AG09319 (cell line): ENCODE measurements around the gene GRP.

Experiments used
- DNase-seq: peaks from one replicate; pipeline ENCODE4 v3.0.0-alpha.2; 2010; ENCODE audit warnings: low read depth; ENCODE audit errors: extremely low read depth
- TF ChIP-seq, protein P1 (sequence below): IDR thresholded peaks from 2 replicates; pipeline ENCODE4 v1.5.1; 2011; ENCODE audit warnings: low read depth, mild to moderate bottlenecking, inconsistent platforms, low read length, moderate library complexity

Gene GRP

DNA sequence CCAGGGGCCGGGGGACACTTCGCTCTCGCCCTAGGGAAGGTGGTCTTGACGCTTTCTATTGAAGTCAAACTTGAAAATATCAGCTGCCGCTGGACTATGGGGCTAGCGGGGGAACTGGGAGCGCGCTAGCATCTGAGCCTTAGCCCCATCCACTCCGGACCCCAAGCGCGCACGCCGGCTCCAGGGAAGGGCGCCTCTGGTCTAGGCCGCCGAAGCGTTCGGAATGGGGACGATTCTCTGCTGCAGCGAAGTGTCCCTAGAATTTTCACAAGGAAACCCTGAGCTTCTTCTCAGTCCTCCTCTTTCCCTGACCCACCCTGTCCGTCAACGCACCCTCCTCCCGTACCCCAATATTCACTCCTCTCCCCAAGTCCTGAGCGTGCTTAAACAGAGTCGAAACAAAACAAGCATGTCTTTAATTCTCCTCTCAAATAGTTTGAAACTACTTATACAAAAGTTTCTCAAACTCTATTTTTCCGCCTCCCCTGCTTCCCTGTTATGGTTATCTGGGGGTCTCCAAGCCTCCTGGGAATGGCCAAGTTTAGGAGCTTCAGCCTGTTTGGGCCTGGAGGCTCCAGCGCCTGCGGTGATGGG lies 48.3 kb downstream of the GRP start:
- DNase-seq: no peak
- TF ChIP-seq, protein P1, sequence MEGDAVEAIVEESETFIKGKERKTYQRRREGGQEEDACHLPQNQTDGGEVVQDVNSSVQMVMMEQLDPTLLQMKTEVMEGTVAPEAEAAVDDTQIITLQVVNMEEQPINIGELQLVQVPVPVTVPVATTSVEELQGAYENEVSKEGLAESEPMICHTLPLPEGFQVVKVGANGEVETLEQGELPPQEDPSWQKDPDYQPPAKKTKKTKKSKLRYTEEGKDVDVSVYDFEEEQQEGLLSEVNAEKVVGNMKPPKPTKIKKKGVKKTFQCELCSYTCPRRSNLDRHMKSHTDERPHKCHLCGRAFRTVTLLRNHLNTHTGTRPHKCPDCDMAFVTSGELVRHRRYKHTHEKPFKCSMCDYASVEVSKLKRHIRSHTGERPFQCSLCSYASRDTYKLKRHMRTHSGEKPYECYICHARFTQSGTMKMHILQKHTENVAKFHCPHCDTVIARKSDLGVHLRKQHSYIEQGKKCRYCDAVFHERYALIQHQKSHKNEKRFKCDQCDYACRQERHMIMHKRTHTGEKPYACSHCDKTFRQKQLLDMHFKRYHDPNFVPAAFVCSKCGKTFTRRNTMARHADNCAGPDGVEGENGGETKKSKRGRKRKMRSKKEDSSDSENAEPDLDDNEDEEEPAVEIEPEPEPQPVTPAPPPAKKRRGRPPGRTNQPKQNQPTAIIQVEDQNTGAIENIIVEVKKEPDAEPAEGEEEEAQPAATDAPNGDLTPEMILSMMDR: no peak

DNA sequence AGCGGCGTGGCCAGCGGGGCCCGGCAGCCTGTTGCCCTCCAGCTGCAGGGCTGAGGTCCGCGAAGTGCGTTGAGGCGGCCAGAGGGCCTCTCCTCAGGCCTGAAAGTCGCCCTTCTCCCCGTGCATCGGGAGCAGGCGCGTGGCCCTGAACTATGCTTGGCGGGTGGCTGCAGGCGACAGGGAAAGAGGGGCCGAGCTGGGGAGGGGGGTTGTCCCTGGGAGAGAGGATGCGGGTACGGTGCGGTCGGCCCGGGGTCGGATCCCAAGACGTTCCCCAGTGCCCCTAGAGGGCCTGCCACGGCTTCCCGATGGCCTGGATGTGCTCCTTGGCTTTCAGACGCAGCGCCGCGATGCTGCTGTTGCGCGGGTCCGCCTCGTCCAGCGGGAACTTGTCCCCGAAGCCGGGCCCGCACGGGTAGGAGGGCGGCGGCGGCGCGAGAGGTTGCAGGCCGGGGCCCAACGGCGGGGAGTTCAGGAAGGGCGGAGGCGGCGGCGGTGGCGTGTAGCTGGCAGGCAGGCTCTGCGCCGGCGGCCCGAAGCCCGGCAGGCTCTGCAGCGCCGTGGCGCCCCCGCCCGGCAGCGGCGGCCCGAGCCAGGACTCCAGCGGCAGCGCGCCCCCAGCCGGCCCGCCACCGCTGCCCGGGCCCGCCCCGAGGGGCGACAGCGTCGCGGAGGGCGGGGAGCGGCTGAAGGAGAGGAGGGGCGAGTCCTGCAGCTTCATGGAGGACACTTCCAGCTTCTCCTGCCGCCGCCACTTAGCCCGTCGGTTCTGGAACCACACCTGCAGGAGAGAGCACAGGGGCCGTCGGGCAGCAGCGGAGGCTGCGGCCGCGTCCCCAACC lies 49.0 kb downstream of the GRP start:
- TF ChIP-seq, protein P1: no peak
- no peak for DNase-seq

DNA sequence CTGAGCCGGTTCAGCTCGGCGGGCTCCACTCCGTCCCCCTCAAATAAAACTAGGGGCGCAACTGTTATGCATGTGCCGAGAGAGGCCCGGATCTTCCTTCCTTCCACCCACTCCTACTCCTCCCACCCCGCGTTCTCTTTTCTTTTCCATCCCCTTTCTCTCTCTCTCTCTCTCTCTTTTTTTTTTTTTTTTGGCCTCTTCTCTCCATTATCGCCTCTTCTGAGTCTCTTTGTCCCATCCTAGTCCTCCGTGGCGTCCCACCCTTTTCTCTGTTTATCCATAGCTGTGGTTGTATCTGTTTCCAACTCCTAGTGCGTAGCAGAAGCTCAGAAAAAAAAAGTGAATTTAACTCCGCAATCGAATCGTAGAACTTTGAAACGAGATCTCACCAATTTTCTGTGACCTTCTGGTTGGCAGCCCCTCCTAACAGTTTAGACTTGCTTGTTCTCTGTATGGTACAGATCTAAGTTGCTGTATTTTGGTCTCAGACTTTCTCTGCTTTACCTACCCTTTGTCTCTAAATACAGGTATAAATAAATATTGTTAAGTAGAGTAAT lies 49.7 kb downstream of the GRP start:
- DNase-seq: no peak
- TF ChIP-seq, protein P1: no peak

DNA sequence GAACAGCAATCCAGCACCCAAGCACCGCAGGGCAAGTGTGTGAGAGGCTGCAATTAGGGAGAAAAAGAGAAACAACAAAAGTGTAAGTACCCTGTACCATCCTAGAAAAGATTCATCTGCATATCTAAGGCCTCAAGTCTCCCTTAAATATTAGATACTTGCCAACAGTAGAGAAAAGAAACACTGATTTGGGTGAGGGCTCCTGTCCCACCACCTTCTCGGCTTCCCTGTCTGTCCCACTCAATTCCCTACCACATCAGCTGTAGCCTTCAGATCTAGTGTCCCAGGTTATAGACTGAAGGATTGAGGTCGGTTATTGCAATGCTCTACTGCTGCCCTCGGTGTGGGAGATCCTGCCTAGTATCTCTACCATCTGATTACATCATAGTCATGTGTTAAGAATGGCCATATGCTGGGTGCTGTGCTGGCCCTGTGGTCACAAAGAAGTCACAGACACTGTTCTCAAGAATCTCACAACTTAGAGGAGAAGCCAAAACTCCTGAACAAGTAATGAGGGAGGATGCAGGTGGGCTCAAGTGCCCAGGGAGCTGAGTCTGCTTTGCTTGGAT lies 50.8 kb downstream of the GRP start:
- no peak for DNase-seq
- TF ChIP-seq, protein P1: no peak

DNA sequence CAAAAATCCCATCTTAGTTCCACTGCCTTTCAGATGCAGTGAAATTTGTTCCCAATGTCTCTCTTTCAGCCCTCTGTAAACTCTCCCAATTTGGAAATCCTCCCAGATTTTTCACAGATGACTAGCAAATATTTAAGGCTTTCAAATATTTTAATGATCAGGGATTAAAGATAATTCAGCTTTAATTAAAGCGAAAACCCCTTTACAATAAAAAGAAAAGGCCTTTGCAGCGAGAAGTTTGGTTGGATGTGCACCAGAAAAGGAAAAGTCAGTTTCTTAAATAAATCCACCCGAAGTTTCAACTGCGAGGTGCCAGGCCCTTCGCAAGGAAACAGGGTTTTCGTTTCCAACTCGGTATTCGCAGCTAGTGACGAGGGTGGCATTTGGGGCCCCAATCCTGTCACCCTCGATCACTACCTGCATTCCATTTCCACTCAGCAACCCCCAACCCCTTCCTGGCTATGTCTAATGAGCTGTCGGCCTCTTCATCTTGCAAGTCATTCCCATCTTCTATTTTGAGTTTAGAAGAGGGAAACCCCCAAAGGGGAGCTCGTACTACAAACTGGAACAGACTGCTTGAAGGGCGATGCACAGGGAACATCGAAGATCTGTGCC lies 51.8 kb downstream of the GRP start:
- TF ChIP-seq, protein P1: no peak
- no peak for DNase-seq

DNA sequence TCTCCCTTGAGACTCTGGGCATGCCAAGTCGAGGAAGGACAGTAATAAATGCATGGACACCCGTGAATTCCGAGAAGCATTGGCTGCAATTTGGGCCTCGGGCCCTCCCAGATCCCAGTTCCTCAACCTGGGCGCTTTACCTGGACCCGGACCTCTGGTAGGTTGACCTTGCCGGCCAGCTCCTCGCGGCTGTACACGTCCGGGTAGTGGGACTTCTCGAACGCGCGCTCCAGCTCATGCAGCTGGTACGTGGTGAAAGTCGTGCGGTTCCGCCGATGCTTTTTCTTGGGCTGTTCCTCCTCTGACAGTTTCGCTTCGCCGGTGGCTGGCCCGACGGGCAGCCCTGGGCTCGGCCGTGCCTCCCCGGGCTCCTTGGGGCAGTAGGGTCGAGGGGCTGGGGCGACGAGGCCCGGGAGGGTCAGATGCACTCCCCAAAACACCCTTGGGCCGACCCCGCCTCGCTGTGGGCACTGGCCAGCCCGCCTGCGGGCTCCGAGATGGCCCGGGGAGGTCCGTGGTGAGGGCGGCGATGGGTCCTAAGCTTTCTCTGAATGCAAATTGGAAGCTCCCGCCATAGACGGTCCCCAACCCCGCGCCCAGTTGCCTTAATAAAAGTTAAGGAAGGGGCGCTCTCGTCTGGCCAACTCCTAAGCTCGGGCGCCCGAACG lies 52.4 kb downstream of the GRP start:
- TF ChIP-seq, protein P1: no peak
- no peak for DNase-seq
